Activated CD4-positive, alpha-beta T cell treated with anti-CD3 and anti-CD28 coated beads for 36 hours (primary cell): Measurements from ENCODE around the gene PCDHB1. TPM values are rescaled to one million over a fixed set of nuclear protein-coding genes. Genes with fewer than 3 reads are reported as not detected.

ENCODE experiments used
- ATAC-seq: fragments of 200-7000 bp; cut with Tn5 transposase; one replicate; pipeline ENCODE4 v1.10.0; 2021; ENCODE audit warnings: mild to moderate bottlenecking, moderate library complexity
- CTCF ChIA-PET: fragments of 350-600 bp; sonication (Branson Sonifier 250); formaldehyde crosslinking; loops from one replicate; lab custom pipeline; 2021; ENCODE audit warnings: antibody characterized with exemption; lab: Charles Lee
- POLR2A ChIA-PET: fragments of 350-600 bp; sonication (Branson Sonifier 250); formaldehyde crosslinking; loops from one replicate; lab custom pipeline; 2021; ENCODE audit warnings: antibody characterized with exemption, inconsistent platforms; lab: Charles Lee
- DNase-seq: peaks from one replicate; pipeline ENCODE4 v3.0.0-alpha.2; 2020
- H3K27ac Mint-ChIP-seq: one replicate; pipeline ENCODE4 v1.8.0; 2021; ENCODE audit warnings: mixed read lengths
- H3K27me3 Mint-ChIP-seq: one replicate; pipeline ENCODE4 v1.8.0; 2021; ENCODE audit warnings: mixed read lengths
- H3K36me3 Mint-ChIP-seq: one replicate; pipeline ENCODE4 v1.8.0; 2021; ENCODE audit warnings: low read depth, mixed read lengths
- H3K4me1 Mint-ChIP-seq: one replicate; pipeline ENCODE4 v1.8.0; 2021; ENCODE audit warnings: mixed read lengths
- H3K4me3 Mint-ChIP-seq: one replicate; pipeline ENCODE4 v1.8.0; 2021; ENCODE audit warnings: mild to moderate bottlenecking, moderate library complexity, mixed read lengths
- H3K9me3 Mint-ChIP-seq: one replicate; pipeline ENCODE4 v1.8.0; 2021; ENCODE audit warnings: low read depth, mixed read lengths
- intact Hi-C, 2 experiments: fragments of 100-400 bp; cut with DNase I in 1 of 2; cut with micrococcal nuclease in 1 of 2; formaldehyde crosslinking; loops; one replicate each; pipeline versions ENCODE4 v1.14.2 to v1.15.1; 2022 to 2024; cut with DNase I, micrococcal nuclease
- total RNA-seq, 2 experiments: library from RNA; stranded (reverse); gene quantifications; one replicate each; pipeline ENCODE4 v1.2.3, GENCODE V29; 2021

PCDHB1 gene
- not detected for total RNA-seq

- DNase-seq (no peak), ATAC-seq (no peak)
- Mint-ChIP-seq H3K4me1 (peaks cover 7% of the 10 kb centered on the region), H3K36me3 (peaks cover 3% of the 10 kb centered on the region), H3K4me3 (peak within 1 kb of the TSS; percentile 34), H3K9me3 (peaks cover 11% of the 10 kb centered on the region), H3K27ac (no peak within 1 kb of the TSS), H3K27me3 (peaks cover 51% of the 10 kb centered on the region)
- intact Hi-C loops: no loop called here
- ChIA-PET CTCF (no interaction called here), POLR2A (no interaction called here)
Measured at GRCh38 chr5:141050622-141051520, at the start of gene PCDHB1. TSS of gene PCDHB1 (plus strand) at chr5:141051374. CDS start at chr5:141051471, 97 bp downstream.

- peaks cover 8% of the 10 kb centered on the region for H3K4me1 Mint-ChIP-seq
- POLR2A ChIA-PET: no interaction called here
- DNase-seq (no peak), ATAC-seq (no peak)
- intact Hi-C loops: no loop called here
- H3K9me3 Mint-ChIP-seq: no peaks in the 10 kb centered on the region
- no peaks in the 10 kb centered on the region for H3K36me3 Mint-ChIP-seq
- peaks cover 26% of the 10 kb centered on the region for H3K27me3 Mint-ChIP-seq
- H3K4me3 Mint-ChIP-seq: peak overlapping the region; percentile 47
- H3K27ac Mint-ChIP-seq: no peak overlapping the region
- CTCF ChIA-PET: interaction anchor here (0.7 kb wide), 1 partner anchor 771 kb away, joined by 3 read pairs; no protein-coding TSS in a partner anchor
Measured at GRCh38 chr5:141001446-141001843, 49.7 kb upstream of the PCDHB1 start.

DNA sequence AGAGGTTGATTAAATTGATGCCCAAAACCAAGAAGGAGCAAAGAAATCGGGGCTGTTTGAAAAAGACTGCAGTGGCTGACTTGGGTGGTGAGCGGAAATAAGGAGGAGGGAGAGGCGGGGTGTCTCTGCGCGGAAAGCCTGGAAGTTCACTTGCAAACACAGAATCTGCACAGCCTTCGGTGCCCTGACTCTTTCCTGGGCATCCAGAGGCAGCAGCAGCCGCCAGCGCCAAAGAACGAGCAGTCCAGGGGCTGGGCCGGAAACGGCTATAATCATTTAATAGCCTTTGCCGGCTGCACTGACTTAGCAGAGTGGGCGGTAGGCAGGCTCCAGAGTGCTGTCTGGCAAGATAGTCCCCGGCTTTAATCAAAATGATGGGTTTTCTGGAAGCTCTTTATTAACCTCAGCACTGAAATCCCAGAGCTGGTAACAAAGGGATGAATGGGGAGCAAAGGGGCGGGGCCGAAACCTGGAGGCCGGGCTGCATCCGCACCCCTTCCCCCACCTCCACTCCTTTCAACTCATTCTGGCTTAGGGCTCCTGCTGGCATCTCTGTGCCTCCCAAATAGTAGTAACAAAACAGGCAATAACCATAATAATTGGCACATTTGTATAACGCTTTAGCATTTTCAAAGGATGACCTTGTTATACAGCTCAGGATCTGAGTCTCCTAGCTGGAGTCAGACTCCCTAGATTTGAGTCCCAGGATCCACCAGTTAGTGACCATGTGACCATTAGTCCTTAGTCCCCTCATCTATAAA is 49.1 kb upstream of the PCDHB1 start:
- ChIA-PET POLR2A (no interaction called here), CTCF (no interaction called here)
- DNase-seq (peak; percentile 6), ATAC-seq (no peak)
- Mint-ChIP-seq H3K9me3 (no peaks in the 10 kb centered on the region), H3K4me1 (peaks cover 8% of the 10 kb centered on the region), H3K36me3 (no peaks in the 10 kb centered on the region), H3K27ac (no peak overlapping the region), H3K27me3 (peaks cover 30% of the 10 kb centered on the region), H3K4me3 (peak overlapping the region; percentile 47)
- intact Hi-C loops: no loop called here

DNA sequence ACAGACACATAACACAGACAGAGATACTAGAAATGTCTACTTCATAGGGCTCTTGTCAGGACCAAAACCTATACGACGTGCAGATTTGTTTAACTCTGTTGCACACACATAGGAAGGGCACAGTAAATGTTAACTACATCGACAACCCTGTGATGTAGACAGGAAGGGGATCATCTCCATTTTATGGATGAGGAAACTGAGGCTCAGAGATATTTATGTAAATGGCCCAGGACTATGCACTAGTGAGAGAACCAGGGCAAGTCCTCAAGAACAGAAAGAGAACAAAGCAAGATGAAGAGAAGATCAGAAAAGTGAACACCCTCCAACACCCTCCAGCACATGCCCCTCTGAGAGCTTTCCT is 48.6 kb upstream of the PCDHB1 start:
- no peaks in the 10 kb centered on the region for H3K36me3 Mint-ChIP-seq
- H3K27ac Mint-ChIP-seq: no peak overlapping the region
- ChIA-PET POLR2A (no interaction called here), CTCF (interaction anchor here (0.6 kb wide), 1 partner anchor 76 kb away, joined by 3 read pairs; the partner anchor contains the start of gene PCDHAC1)
- H3K4me1 Mint-ChIP-seq: peaks cover 8% of the 10 kb centered on the region
- H3K4me3 Mint-ChIP-seq: no peak overlapping the region
- intact Hi-C loops: no loop called here
- ATAC-seq: no peak
- no peak for DNase-seq
- peaks cover 30% of the 10 kb centered on the region for H3K27me3 Mint-ChIP-seq
- H3K9me3 Mint-ChIP-seq: no peaks in the 10 kb centered on the region

- ChIA-PET CTCF (interaction anchor here (0.6 kb wide), 1 partner anchor 77 kb away, joined by 3 read pairs; the partner anchor contains the start of gene PCDHAC1), POLR2A (no interaction called here)
- no peak overlapping the region for H3K4me3 Mint-ChIP-seq
- no peak overlapping the region for H3K27ac Mint-ChIP-seq
- ATAC-seq (no peak), DNase-seq (no peak)
- H3K4me1 Mint-ChIP-seq: peaks cover 8% of the 10 kb centered on the region
- no peaks in the 10 kb centered on the region for H3K9me3 Mint-ChIP-seq
- H3K27me3 Mint-ChIP-seq: peaks cover 30% of the 10 kb centered on the region
- H3K36me3 Mint-ChIP-seq: no peaks in the 10 kb centered on the region
- intact Hi-C loops: no loop called here
Measured at GRCh38 chr5:141003031-141003430, 48.1 kb upstream of the PCDHB1 start.

- no peaks in the 10 kb centered on the region for H3K36me3 Mint-ChIP-seq
- no peak overlapping the region for H3K27ac Mint-ChIP-seq
- ATAC-seq (no peak), DNase-seq (no peak)
- ChIA-PET CTCF (no interaction called here), POLR2A (no interaction called here)
- intact Hi-C loops: no loop called here
- H3K4me1 Mint-ChIP-seq: peaks cover 8% of the 10 kb centered on the region
- peaks cover 30% of the 10 kb centered on the region for H3K27me3 Mint-ChIP-seq
- no peak overlapping the region for H3K4me3 Mint-ChIP-seq
- no peaks in the 10 kb centered on the region for H3K9me3 Mint-ChIP-seq
Measured at GRCh38 chr5:141003791-141004611, 47.2 kb upstream of the PCDHB1 start.

- H3K27ac Mint-ChIP-seq: no peak overlapping the region
- H3K4me1 Mint-ChIP-seq: no peaks in the 10 kb centered on the region
- H3K9me3 Mint-ChIP-seq: no peaks in the 10 kb centered on the region
- CTCF ChIA-PET: no interaction called here
- no peak for DNase-seq
- H3K4me3 Mint-ChIP-seq: no peak overlapping the region
- POLR2A ChIA-PET: no interaction called here
- intact Hi-C loops: no loop called here
- H3K36me3 Mint-ChIP-seq: no peaks in the 10 kb centered on the region
- ATAC-seq: no peak
- peaks cover 9% of the 10 kb centered on the region for H3K27me3 Mint-ChIP-seq
Measured at GRCh38 chr5:141007791-141008190, 43.4 kb upstream of the PCDHB1 start.

DNA sequence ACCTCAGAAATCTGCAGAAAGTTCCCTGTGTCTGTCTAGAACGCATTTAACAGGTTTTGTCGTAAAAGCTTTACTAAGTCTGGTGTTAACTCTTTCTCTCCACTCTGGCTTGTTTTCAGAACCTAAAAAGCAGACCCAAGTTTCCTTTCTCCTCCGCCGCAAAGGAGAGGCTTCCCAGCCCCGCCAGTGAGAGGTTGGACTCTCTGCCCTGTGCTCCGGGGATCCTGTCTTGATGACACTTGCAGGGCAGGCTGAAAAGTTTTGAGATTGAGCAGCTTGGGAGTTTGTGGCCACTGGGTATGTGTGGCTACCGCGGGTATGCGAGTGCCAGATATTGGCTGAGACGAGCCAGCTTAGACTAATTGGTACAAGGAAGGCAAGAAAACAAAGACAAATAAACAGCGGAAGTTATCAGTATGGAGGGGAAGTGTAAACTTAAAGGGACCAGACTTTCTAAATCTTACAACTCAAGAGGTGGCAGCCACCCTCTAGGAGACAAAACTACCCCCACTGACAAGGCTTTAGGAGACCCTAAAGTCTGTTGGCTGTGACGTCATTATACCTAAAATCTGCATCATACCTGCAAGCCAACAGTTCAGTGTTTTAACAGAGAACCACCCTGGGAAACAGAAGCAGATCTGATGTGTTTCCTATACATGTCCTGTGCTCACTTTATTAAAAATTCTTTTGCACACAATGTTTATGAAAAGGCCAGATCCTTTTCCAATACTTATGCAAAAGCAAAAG is 41.0 kb upstream of the PCDHB1 start:
- intact Hi-C loops: no loop called here
- Mint-ChIP-seq H3K27ac (no peak overlapping the region), H3K27me3 (peaks cover 18% of the 10 kb centered on the region), H3K4me1 (no peaks in the 10 kb centered on the region), H3K36me3 (no peaks in the 10 kb centered on the region), H3K4me3 (no peak overlapping the region), H3K9me3 (no peaks in the 10 kb centered on the region)
- POLR2A ChIA-PET: no interaction called here
- DNase-seq (no peak), ATAC-seq (no peak)
- CTCF ChIA-PET: interaction anchor here (0.7 kb wide), 1 partner anchor 385 kb away, joined by 3 read pairs; no protein-coding TSS in a partner anchor

DNA sequence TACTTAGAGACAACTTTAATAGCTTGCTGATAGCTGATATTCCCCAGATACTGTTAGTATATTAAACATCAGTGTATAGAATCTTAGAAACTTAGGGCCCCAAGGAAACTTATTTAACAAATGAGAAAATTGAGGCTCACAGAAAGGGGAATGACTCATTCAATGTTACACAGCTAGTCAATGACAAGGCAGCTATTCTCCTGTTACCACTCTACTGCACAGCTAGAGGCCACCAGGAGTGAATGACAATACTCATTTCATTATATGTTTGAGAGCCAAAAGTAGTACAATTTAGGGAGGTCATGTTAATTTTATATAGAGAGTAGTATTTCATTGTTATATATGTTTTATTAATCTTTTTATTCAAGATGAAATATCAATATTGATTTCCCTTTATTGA is 33.2 kb upstream of the PCDHB1 start:
- CTCF ChIA-PET: interaction anchor here (0.6 kb wide), 1 partner anchor 12 kb away, joined by 3 read pairs; no protein-coding TSS in a partner anchor
- H3K9me3 Mint-ChIP-seq: no peaks in the 10 kb centered on the region
- no peak for ATAC-seq
- no peaks in the 10 kb centered on the region for H3K4me1 Mint-ChIP-seq
- no peak for DNase-seq
- H3K36me3 Mint-ChIP-seq: no peaks in the 10 kb centered on the region
- POLR2A ChIA-PET: no interaction called here
- peaks cover 11% of the 10 kb centered on the region for H3K27me3 Mint-ChIP-seq
- no peak overlapping the region for H3K27ac Mint-ChIP-seq
- intact Hi-C loops: no loop called here
- no peak overlapping the region for H3K4me3 Mint-ChIP-seq

- ATAC-seq (no peak), DNase-seq (no peak)
- H3K4me3 Mint-ChIP-seq: no peak overlapping the region
- no peaks in the 10 kb centered on the region for H3K9me3 Mint-ChIP-seq
- ChIA-PET POLR2A (no interaction called here), CTCF (no interaction called here)
- no peak overlapping the region for H3K27ac Mint-ChIP-seq
- H3K4me1 Mint-ChIP-seq: no peaks in the 10 kb centered on the region
- no peaks in the 10 kb centered on the region for H3K36me3 Mint-ChIP-seq
- intact Hi-C loops: no loop called here
- H3K27me3 Mint-ChIP-seq: peaks cover 2% of the 10 kb centered on the region
Measured at GRCh38 chr5:141022384-141022783, 28.8 kb upstream of the PCDHB1 start.
